ENCODE measurements around the gene MAEA.

Gene MAEA

GRCh38 chr4:1305781-1306455 is 16.2 kb downstream of the MAEA start:
- no peak for DNase-seq

- no peak for DNase-seq
Measured at GRCh38 chr4:1307951-1308735, 18.5 kb downstream of the MAEA start.

- DNase-seq: no peak
Measured at GRCh38 chr4:1309261-1310010, 19.7 kb downstream of the MAEA start.

GRCh38 chr4:1310031-1310795 is 20.5 kb downstream of the MAEA start:
- no peak for DNase-seq

- DNase-seq: no peak
Measured at GRCh38 chr4:1310796-1311631, 21.3 kb downstream of the MAEA start.

GRCh38 chr4:1312821-1313640 is 23.3 kb downstream of the MAEA start:
- no peak for DNase-seq

GRCh38 chr4:1315306-1315705 is 25.6 kb downstream of the MAEA start:
- DNase-seq: no peak

- DNase-seq: no peak
Measured at GRCh38 chr4:1315836-1316536, 26.3 kb downstream of the MAEA start.

- DNase-seq: no peak
Measured at GRCh38 chr4:1316537-1317168, 27.0 kb downstream of the MAEA start.

GRCh38 chr4:1317177-1318045 is 27.7 kb downstream of the MAEA start:
- DNase-seq: no peak

- no peak for DNase-seq
Measured at GRCh38 chr4:1318046-1318375, 28.3 kb downstream of the MAEA start.

GRCh38 chr4:1318488-1319213 is 29.0 kb downstream of the MAEA start:
- no peak for DNase-seq

- no peak for DNase-seq
Measured at GRCh38 chr4:1321486-1321885, 31.8 kb downstream of the MAEA start.

GRCh38 chr4:1321946-1322650 is 32.4 kb downstream of the MAEA start:
- DNase-seq: no peak

GRCh38 chr4:1323280-1323634 is 33.6 kb downstream of the MAEA start:
- DNase-seq: no peak

GRCh38 chr4:1323635-1324442 is 34.1 kb downstream of the MAEA start:
- peak; percentile 63 for DNase-seq

All from 8988T (cell line).